GM12878 (cell line): ENCODE results near the gene SLC4A1. TPM values are rescaled to one million over a fixed set of nuclear protein-coding genes. Genes with fewer than 3 reads are reported as not detected.

Experiments
- CEBPB ChIP-seq, 2 experiments: fragments of 150-350 bp in 1 of 2; IDR thresholded peaks; 2 replicates each; pipeline ENCODE4 v1.6.1; 2012 to 2014; ENCODE audit warnings: low read depth in 2 of 2, low read length in 2 of 2, borderline replicate concordance in 1 of 2, inconsistent platforms in 1 of 2
- GABPA ChIP-seq: IDR thresholded peaks from 2 replicates; pipeline ENCODE4 v1.6.1; 2014; ENCODE audit warnings: antibody characterized with exemption, low read depth, mild to moderate bottlenecking, inconsistent platforms
- GATAD2B ChIP-seq: fragments of 450-650 bp; conservative IDR thresholded peaks from 2 replicates; pipeline ENCODE4 v1.6.1; 2017; ENCODE audit warnings: low read depth, mild to moderate bottlenecking, moderate library complexity
- HDGF ChIP-seq: fragments of 450-650 bp; IDR thresholded peaks from 2 replicates; pipeline ENCODE4 v1.6.1; 2016; ENCODE audit warnings: antibody characterized with exemption
- NR2C1 ChIP-seq: fragments of 450-650 bp; IDR thresholded peaks from 2 replicates; pipeline ENCODE4 v1.6.1; 2017; ENCODE audit warnings: antibody characterized with exemption, mild to moderate bottlenecking, moderate library complexity
- NRF1 ChIP-seq: conservative IDR thresholded peaks from 2 replicates; pipeline ENCODE4 v1.6.1; 2011; ENCODE audit warnings: mild to moderate bottlenecking, low read depth, low read length, improper control_type of control experiment
- polyA plus RNA-seq, 11 experiments: library from polyadenylated mRNA; depleted of rRNA in 4 of 11; unstranded in 6 of 11; stranded (reverse) in 5 of 11; fragments of >200 nt; fragmentation: Nextera tagmentation in 4 of 11; fragmentation: Illumina TruSeq in 1 of 11; extraction: Ambion mirVana in 4 of 11; extraction: Trizol in 1 of 11; gene quantifications; 1 replicate in 1 of 11; 2 replicates in 10 of 11; pipeline versions ENCODE4 v1.2.1 to v1.2.3, GENCODE V29; 2011 to 2016; ENCODE audit warnings: inconsistent platforms in 2 of 11, missing spikeins in 2 of 11, low read depth in 1 of 11
- total RNA-seq, 4 experiments: library from RNA; depleted of rRNA in 3 of 4; stranded (reverse); fragments of >200 nt in 3 of 4; fragmentation: Illumina TruSeq in 1 of 4; extraction: Trizol in 1 of 4; gene quantifications; 2 replicates each; pipeline versions ENCODE4 v1.2.1 to v1.2.3, GENCODE V29; 2013 to 2021
- TF ChIP-seq, protein P1 (sequence below): fragments of 450-650 bp; IDR thresholded peaks from 2 replicates; pipeline ENCODE4 v1.6.1; 2017; ENCODE audit warnings: mild to moderate bottlenecking, low read depth, inconsistent platforms; ENCODE audit not compliant: poor library complexity, severe bottlenecking
- TF ChIP-seq, protein P2 (sequence below): IDR thresholded peaks from 2 replicates; pipeline ENCODE4 v1.6.1; 2012; ENCODE audit warnings: improper control_type of control experiment, low read depth, low read length; ENCODE audit not compliant: insufficient replicate concordance
- TF ChIP-seq, protein P3 (sequence below): fragments of 450-650 bp; IDR thresholded peaks from 2 replicates; pipeline ENCODE4 v1.6.1; 2016; ENCODE audit warnings: mild to moderate bottlenecking, moderate library complexity, borderline replicate concordance
- TF ChIP-seq, protein P4 (sequence below): IDR thresholded peaks from 2 replicates; pipeline ENCODE4 v1.6.1; 2011; ENCODE audit warnings: mild to moderate bottlenecking, low read depth, low read length, moderate library complexity; ENCODE audit not compliant: insufficient replicate concordance
- TF ChIP-seq, protein P5 (sequence below): fragments of 450-650 bp; formaldehyde crosslinking; IDR thresholded peaks from 2 replicates; pipeline ENCODE4 v1.4.0; 2020; ENCODE audit warnings: mild to moderate bottlenecking, moderate library complexity

The SLC4A1 gene
- total and polyA plus RNA-seq, 10 of the 15 experiments (the other 5 are each of a cell fraction or from before 2014, with no cell fraction given) = 0.03 TPM; not detected in 9

DNA sequence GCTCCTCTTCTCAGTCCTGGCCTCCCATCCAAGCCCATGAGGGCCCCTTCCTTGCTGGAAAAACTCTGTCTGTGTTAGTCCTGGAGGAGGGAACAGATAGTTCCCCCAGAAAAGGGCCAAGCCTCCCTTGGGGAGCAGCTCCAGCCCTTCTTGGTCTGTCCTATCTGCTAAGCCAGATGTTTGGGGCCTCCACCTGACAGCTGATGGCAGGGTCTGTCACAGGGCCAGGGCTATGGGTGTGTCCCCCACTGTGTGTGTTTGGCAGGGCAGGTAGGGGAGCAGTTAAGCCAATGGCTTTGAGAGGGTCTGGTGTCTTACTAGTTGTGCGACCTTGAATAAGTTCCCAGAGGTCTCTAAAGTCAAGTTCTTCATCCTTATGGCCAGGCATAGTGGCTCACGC lies 13.6 kb upstream of the SLC4A1 start (continued):
- TF ChIP-seq, protein P1, sequence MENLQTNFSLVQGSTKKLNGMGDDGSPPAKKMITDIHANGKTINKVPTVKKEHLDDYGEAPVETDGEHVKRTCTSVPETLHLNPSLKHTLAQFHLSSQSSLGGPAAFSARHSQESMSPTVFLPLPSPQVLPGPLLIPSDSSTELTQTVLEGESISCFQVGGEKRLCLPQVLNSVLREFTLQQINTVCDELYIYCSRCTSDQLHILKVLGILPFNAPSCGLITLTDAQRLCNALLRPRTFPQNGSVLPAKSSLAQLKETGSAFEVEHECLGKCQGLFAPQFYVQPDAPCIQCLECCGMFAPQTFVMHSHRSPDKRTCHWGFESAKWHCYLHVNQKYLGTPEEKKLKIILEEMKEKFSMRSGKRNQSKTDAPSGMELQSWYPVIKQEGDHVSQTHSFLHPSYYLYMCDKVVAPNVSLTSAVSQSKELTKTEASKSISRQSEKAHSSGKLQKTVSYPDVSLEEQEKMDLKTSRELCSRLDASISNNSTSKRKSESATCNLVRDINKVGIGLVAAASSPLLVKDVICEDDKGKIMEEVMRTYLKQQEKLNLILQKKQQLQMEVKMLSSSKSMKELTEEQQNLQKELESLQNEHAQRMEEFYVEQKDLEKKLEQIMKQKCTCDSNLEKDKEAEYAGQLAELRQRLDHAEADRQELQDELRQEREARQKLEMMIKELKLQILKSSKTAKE = no peak
- no peak for TF ChIP-seq NRF1
- TF ChIP-seq, protein P2, sequence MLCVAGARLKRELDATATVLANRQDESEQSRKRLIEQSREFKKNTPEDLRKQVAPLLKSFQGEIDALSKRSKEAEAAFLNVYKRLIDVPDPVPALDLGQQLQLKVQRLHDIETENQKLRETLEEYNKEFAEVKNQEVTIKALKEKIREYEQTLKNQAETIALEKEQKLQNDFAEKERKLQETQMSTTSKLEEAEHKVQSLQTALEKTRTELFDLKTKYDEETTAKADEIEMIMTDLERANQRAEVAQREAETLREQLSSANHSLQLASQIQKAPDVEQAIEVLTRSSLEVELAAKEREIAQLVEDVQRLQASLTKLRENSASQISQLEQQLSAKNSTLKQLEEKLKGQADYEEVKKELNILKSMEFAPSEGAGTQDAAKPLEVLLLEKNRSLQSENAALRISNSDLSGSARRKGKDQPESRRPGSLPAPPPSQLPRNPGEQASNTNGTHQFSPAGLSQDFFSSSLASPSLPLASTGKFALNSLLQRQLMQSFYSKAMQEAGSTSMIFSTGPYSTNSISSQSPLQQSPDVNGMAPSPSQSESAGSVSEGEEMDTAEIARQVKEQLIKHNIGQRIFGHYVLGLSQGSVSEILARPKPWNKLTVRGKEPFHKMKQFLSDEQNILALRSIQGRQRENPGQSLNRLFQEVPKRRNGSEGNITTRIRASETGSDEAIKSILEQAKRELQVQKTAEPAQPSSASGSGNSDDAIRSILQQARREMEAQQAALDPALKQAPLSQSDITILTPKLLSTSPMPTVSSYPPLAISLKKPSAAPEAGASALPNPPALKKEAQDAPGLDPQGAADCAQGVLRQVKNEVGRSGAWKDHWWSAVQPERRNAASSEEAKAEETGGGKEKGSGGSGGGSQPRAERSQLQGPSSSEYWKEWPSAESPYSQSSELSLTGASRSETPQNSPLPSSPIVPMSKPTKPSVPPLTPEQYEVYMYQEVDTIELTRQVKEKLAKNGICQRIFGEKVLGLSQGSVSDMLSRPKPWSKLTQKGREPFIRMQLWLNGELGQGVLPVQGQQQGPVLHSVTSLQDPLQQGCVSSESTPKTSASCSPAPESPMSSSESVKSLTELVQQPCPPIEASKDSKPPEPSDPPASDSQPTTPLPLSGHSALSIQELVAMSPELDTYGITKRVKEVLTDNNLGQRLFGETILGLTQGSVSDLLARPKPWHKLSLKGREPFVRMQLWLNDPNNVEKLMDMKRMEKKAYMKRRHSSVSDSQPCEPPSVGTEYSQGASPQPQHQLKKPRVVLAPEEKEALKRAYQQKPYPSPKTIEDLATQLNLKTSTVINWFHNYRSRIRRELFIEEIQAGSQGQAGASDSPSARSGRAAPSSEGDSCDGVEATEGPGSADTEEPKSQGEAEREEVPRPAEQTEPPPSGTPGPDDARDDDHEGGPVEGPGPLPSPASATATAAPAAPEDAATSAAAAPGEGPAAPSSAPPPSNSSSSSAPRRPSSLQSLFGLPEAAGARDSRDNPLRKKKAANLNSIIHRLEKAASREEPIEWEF = no peak
- TF ChIP-seq CEBPB (IDR thresholded peaks at IDR 0.05; ENCODE audit: borderline replicate concordance in 1 of 2, low read depth in 2 of 2, low read length in 2 of 2) = no peak
- TF ChIP-seq GABPA = no peak
- no peak for TF ChIP-seq HDGF
- TF ChIP-seq, protein P3, sequence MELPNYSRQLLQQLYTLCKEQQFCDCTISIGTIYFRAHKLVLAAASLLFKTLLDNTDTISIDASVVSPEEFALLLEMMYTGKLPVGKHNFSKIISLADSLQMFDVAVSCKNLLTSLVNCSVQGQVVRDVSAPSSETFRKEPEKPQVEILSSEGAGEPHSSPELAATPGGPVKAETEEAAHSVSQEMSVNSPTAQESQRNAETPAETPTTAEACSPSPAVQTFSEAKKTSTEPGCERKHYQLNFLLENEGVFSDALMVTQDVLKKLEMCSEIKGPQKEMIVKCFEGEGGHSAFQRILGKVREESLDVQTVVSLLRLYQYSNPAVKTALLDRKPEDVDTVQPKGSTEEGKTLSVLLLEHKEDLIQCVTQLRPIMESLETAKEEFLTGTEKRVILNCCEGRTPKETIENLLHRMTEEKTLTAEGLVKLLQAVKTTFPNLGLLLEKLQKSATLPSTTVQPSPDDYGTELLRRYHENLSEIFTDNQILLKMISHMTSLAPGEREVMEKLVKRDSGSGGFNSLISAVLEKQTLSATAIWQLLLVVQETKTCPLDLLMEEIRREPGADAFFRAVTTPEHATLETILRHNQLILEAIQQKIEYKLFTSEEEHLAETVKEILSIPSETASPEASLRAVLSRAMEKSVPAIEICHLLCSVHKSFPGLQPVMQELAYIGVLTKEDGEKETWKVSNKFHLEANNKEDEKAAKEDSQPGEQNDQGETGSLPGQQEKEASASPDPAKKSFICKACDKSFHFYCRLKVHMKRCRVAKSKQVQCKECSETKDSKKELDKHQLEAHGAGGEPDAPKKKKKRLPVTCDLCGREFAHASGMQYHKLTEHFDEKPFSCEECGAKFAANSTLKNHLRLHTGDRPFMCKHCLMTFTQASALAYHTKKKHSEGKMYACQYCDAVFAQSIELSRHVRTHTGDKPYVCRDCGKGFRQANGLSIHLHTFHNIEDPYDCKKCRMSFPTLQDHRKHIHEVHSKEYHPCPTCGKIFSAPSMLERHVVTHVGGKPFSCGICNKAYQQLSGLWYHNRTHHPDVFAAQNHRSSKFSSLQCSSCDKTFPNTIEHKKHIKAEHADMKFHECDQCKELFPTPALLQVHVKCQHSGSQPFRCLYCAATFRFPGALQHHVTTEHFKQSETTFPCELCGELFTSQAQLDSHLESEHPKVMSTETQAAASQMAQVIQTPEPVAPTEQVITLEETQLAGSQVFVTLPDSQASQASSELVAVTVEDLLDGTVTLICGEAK = no peak
- TF ChIP-seq, protein P4, sequence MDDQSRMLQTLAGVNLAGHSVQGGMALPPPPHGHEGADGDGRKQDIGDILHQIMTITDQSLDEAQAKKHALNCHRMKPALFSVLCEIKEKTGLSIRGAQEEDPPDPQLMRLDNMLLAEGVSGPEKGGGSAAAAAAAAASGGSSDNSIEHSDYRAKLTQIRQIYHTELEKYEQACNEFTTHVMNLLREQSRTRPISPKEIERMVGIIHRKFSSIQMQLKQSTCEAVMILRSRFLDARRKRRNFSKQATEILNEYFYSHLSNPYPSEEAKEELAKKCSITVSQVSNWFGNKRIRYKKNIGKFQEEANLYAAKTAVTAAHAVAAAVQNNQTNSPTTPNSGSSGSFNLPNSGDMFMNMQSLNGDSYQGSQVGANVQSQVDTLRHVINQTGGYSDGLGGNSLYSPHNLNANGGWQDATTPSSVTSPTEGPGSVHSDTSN = no peak
- TF ChIP-seq, protein P5, sequence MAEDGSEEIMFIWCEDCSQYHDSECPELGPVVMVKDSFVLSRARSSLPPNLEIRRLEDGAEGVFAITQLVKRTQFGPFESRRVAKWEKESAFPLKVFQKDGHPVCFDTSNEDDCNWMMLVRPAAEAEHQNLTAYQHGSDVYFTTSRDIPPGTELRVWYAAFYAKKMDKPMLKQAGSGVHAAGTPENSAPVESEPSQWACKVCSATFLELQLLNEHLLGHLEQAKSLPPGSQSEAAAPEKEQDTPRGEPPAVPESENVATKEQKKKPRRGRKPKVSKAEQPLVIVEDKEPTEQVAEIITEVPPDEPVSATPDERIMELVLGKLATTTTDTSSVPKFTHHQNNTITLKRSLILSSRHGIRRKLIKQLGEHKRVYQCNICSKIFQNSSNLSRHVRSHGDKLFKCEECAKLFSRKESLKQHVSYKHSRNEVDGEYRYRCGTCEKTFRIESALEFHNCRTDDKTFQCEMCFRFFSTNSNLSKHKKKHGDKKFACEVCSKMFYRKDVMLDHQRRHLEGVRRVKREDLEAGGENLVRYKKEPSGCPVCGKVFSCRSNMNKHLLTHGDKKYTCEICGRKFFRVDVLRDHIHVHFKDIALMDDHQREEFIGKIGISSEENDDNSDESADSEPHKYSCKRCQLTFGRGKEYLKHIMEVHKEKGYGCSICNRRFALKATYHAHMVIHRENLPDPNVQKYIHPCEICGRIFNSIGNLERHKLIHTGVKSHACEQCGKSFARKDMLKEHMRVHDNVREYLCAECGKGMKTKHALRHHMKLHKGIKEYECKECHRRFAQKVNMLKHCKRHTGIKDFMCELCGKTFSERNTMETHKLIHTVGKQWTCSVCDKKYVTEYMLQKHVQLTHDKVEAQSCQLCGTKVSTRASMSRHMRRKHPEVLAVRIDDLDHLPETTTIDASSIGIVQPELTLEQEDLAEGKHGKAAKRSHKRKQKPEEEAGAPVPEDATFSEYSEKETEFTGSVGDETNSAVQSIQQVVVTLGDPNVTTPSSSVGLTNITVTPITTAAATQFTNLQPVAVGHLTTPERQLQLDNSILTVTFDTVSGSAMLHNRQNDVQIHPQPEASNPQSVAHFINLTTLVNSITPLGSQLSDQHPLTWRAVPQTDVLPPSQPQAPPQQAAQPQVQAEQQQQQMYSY (CRISPR knock-in tag) = no peak
- TF ChIP-seq NR2C1 = no peak
- no peak for TF ChIP-seq GATAD2B
